Measurements from ENCODE around the gene TARBP1. TPM values are rescaled to one million over a fixed set of nuclear protein-coding genes. Genes with fewer than 3 reads are reported as not detected.

Gene TARBP1
- total RNA-seq, 1 donor from 2014 or later = 60.4 TPM

DNA sequence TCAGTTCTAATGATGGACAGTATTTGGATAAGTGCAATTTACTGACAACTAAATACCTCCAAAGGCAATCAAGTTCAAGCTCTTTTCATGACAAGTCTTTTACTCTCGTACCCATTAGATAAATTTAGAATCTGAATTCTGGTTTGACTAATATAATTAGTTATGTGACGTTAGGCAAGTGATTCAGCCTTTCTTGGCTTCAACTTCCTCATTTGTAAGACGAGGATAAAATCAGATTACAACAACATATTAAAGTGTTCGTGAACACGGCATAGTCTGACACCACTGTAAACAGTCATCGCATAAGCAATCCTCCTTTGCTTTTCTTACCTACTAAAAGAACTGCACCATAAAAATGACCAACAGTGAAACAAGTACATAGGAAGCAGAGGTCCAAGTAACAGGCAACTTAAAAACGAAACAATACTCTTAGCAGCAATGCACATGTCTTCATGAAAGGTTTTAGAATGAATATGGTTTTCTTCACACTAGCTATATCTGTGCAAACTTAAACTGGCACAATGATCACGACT, 80.1 kb downstream of the TARBP1 start:
- no peaks in the 10 kb centered on the region for H3K9me3 Mint-ChIP-seq (ENCODE audit: low read depth)
- no peaks in the 10 kb centered on the region for H3K4me1 Mint-ChIP-seq (ENCODE audit: low read depth)
- H3K4me3 Mint-ChIP-seq (ENCODE audit: low read depth) = no peak overlapping the region
- H3K27ac Mint-ChIP-seq = no peak overlapping the region
- H3K36me3 Mint-ChIP-seq (ENCODE audit: insufficient read depth) = peaks cover 5% of the 10 kb centered on the region
- no peak for DNase-seq (ENCODE audit: low spot score, unreplicated experiment)
- no peaks in the 10 kb centered on the region for H3K27me3 Mint-ChIP-seq
- TF ChIP-seq, protein P1, sequence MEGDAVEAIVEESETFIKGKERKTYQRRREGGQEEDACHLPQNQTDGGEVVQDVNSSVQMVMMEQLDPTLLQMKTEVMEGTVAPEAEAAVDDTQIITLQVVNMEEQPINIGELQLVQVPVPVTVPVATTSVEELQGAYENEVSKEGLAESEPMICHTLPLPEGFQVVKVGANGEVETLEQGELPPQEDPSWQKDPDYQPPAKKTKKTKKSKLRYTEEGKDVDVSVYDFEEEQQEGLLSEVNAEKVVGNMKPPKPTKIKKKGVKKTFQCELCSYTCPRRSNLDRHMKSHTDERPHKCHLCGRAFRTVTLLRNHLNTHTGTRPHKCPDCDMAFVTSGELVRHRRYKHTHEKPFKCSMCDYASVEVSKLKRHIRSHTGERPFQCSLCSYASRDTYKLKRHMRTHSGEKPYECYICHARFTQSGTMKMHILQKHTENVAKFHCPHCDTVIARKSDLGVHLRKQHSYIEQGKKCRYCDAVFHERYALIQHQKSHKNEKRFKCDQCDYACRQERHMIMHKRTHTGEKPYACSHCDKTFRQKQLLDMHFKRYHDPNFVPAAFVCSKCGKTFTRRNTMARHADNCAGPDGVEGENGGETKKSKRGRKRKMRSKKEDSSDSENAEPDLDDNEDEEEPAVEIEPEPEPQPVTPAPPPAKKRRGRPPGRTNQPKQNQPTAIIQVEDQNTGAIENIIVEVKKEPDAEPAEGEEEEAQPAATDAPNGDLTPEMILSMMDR (IDR thresholded peaks at IDR 0.05; ENCODE audit: unreplicated experiment) = no peak

DNA sequence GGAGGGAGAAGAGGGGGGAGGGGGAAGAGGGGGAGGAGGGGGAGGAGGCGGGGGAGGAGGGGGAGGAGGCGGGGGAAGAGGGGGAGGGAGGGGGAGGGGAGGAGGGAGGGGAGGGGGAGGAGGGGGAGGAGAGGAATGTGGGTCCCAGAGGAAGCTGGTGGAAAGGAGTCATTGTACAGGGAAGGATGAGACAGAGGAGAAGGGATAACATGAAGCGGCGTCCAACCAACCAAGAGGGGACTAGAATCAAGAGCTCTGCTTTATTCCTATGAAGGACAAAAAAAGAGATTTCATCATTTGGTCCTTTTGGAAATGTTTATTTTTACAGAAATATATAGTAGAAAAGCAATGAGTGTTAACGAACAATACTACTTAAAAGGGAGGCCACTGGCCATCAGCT, 81.2 kb downstream of the TARBP1 start:
- Mint-ChIP-seq H3K36me3 (ENCODE audit: insufficient read depth) (peaks cover 5% of the 10 kb centered on the region), H3K9me3 (ENCODE audit: low read depth) (no peaks in the 10 kb centered on the region), H3K27me3 (no peaks in the 10 kb centered on the region), H3K4me3 (ENCODE audit: low read depth) (no peak overlapping the region), H3K4me1 (ENCODE audit: low read depth) (no peaks in the 10 kb centered on the region), H3K27ac (no peak overlapping the region)
- TF ChIP-seq, protein P1 (IDR thresholded peaks at IDR 0.05; ENCODE audit: unreplicated experiment) = no peak
- DNase-seq (ENCODE audit: low spot score, unreplicated experiment) = no peak

DNA sequence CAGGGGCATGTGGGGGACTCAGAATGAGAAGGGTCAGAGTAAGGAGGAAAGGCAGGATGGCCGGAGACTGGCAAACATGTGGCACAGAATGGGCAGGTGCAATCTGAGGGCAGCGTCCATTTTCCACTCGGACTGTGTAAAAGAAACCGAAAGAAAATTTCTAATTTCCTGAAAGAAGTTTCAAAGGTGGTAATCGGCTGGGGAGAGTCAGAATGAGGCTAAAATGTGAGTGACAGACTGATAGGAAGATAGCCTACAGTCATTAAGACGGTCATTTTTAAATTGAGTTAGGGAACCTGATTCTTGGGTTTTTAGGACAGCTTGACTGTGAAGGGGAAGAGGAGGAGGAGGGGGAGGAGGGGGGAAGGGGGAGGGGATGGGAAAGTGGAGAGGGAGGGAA, 82.1 kb downstream of the TARBP1 start:
- TF ChIP-seq, protein P1 (IDR thresholded peaks at IDR 0.05; ENCODE audit: unreplicated experiment) = no peak
- H3K27ac Mint-ChIP-seq = peak overlapping the region; percentile 42
- no peaks in the 10 kb centered on the region for H3K9me3 Mint-ChIP-seq (ENCODE audit: low read depth)
- no peaks in the 10 kb centered on the region for H3K4me1 Mint-ChIP-seq (ENCODE audit: low read depth)
- no peak overlapping the region for H3K4me3 Mint-ChIP-seq (ENCODE audit: low read depth)
- peaks cover 5% of the 10 kb centered on the region for H3K36me3 Mint-ChIP-seq (ENCODE audit: insufficient read depth)
- DNase-seq (ENCODE audit: low spot score, unreplicated experiment) = no peak
- H3K27me3 Mint-ChIP-seq = no peaks in the 10 kb centered on the region

DNA sequence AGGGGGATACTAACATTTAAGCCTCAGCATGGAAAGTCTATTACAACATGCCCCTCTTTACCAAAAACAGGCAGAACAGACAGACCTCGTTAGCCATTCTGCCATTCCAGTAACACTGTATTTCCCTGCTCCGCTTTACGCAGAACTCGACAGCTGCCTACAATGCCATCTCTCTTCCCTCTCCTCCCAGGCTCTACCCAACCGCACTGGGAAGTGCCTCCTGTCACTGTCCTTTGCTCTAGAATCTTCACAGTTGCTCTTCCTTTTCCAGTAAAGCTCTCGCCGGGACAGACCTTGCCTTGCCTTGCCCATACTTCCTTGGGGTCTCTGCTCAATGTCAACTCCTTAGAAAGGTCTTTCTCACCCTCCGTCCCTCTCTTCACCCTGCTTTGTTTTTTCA, 82.9 kb downstream of the TARBP1 start:
- Mint-ChIP-seq H3K27me3 (no peaks in the 10 kb centered on the region), H3K27ac (no peak overlapping the region), H3K36me3 (ENCODE audit: insufficient read depth) (peaks cover 6% of the 10 kb centered on the region), H3K4me1 (ENCODE audit: low read depth) (no peaks in the 10 kb centered on the region), H3K4me3 (ENCODE audit: low read depth) (no peak overlapping the region), H3K9me3 (ENCODE audit: low read depth) (no peaks in the 10 kb centered on the region)
- no peak for DNase-seq (ENCODE audit: low spot score, unreplicated experiment)
- TF ChIP-seq, protein P1 (IDR thresholded peaks at IDR 0.05; ENCODE audit: unreplicated experiment) = no peak

DNA sequence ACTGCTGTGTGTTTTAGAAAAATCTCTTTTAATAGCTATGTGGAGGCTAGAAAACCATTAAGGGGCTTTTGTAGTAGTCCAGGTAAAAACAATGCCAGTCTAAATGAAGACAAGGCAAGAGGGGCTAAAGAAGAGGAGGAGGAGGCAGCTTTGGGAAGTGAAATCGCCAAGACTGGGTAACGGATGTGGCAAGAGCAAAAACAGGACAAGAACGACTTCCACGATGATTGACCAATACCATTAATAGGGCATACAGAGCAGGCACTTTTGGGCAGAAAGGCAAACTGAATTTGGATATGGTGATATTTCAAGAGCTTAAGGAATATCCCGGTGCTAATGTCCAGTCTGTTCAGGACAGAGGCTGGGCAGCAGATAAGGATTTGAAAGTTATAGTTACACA, 83.7 kb downstream of the TARBP1 start:
- Mint-ChIP-seq H3K27me3 (no peaks in the 10 kb centered on the region), H3K4me3 (ENCODE audit: low read depth) (no peak overlapping the region), H3K27ac (no peak overlapping the region), H3K36me3 (ENCODE audit: insufficient read depth) (peaks cover 8% of the 10 kb centered on the region), H3K4me1 (ENCODE audit: low read depth) (no peaks in the 10 kb centered on the region), H3K9me3 (ENCODE audit: low read depth) (no peaks in the 10 kb centered on the region)
- TF ChIP-seq, protein P1 (IDR thresholded peaks at IDR 0.05; ENCODE audit: unreplicated experiment) = no peak
- no peak for DNase-seq (ENCODE audit: low spot score, unreplicated experiment)

Data from progenitor cell of endocrine pancreas (in vitro differentiated cells).